Stomach smooth muscle (tissue), 2 donors: ENCODE results near the gene NT5DC2.

Experiments used
- H3K27ac ChIP-seq: one replicate; pipeline ENCODE4 v1.7.0; 2013; ENCODE audit warnings: mild to moderate bottlenecking, low read length, inconsistent platforms
- H3K27me3 ChIP-seq, 2 donors: one replicate each; pipeline ENCODE4 v1.7.0; 2013; ENCODE audit warnings: low read length in 2 of 2; ENCODE audit not compliant: insufficient read depth in 2 of 2, control insufficient read depth in 1 of 2
- H3K36me3 ChIP-seq, 2 donors: one replicate each; pipeline ENCODE4 v1.7.0; 2013; ENCODE audit warnings: low read length in 2 of 2; ENCODE audit not compliant: control insufficient read depth in 2 of 2, insufficient read depth in 2 of 2
- H3K4me1 ChIP-seq: one replicate; pipeline ENCODE4 v1.7.0; 2013; ENCODE audit warnings: low read length; ENCODE audit not compliant: control insufficient read depth, insufficient read depth
- H3K4me3 ChIP-seq, 2 donors: one replicate each; pipeline ENCODE4 v1.7.0; 2013; ENCODE audit warnings: low read length in 2 of 2
- H3K9ac ChIP-seq, 2 donors: one replicate each; pipeline ENCODE4 v1.7.0; 2013; ENCODE audit warnings: low read length in 2 of 2, mild to moderate bottlenecking in 1 of 2
- H3K9me3 ChIP-seq, 2 donors: one replicate each; pipeline ENCODE4 v1.7.0; 2013; ENCODE audit warnings: low read length in 2 of 2; ENCODE audit not compliant: control insufficient read depth in 2 of 2
- donor health status: healthy.
- donor health status: Pancreatic carcinoma.

NT5DC2 gene

DNA sequence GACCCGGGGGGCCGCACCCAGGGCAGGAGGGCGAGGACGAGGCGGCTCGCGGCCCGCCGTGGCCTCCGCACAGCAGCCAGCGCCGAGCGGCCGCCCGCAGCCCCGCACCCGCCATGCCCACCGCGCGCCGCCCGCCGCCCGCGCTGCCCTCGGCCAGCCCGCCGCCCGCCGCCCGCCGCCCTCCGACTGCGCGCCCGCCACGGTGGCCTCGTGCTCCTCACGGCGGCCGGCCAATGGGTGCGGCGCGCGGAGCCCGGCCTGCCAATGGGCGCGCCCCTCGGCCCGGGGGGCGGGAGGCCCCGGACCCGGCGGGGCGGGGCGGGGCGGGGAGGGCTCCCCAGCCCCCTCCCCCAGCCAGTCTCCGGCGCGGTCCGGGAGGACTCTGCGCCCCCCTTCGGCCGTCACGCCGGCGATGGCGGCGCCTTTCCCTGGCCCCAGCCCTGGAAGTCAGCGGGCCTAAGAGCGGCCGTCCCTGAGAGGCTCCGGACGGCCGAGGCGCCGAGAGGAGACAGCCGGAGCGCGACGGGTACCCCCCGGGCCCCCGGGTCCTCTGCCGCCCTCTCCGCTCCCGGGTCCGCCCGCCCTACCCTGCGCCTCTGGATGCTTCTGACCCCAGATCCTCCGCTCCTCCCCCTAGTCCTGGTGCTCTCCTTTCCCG, at the start of gene NT5DC2:
Gene NT5DC2 (minus strand): TSS at position 235 of the 658 bp plus-strand sequence. CDS start 120 bp downstream, at position 115.
- Histone ChIP-seq H3K4me1 (peaks cover 43% of the 10 kb centered on the region), H3K9me3 (no peaks in the 10 kb centered on the region), H3K36me3 (peaks cover 0 to 2% of the 10 kb centered on the region in 2 donors), H3K9ac (peak within 1 kb of the TSS; percentile 30 to 55), H3K4me3 (peak within 1 kb of the TSS; percentile 44 to 74), H3K27ac (peak within 1 kb of the TSS; percentile 41), H3K27me3 (no peaks in the 10 kb centered on the region)

DNA sequence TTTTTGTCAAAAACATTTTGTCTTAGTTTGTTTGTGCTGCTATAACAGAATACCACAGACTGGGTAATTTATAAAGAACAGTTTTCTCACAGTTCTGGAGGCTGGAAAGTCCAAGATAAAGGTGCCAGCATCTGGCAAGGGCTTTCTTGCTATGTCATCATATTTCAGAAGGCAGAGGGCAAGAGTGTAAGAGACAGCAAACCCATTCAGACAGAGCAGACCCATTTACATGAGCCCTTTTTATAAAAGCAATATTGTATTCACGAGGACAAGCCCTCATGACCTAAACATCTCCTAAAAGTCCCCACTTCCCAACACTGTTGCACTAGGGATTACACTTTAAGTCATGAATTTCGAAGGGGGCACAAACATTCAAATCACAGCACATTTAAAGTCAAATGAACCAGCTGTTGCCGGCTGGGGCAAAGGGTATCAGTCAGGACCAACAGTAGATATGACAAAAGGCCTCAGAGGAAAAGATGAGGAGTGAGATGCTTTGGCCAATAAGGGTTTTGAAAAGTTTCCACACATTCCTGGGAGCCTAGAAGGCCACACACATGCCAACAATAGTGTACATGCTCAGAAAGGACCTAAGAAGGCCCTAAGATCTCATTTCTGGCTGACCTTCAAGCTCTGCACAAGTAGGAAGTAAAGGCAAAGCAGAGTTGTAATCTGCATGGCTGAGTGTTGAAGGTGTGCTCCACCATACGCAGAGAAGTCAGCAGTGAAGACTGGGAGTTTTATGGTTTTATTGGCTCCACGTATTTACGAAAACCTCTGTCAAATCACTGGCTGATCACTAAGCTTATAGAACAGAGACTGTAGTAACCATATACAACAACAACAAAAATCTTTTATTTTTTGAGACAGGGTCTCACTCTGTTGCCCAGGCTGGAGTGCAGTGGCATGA, 40.7 kb upstream of the NT5DC2 start:
- Histone ChIP-seq H3K36me3 (peaks cover 18 to 24% of the 10 kb centered on the region in 2 donors), H3K27me3 (no peaks in the 10 kb centered on the region), H3K27ac (no peak overlapping the region), H3K9ac (no peak overlapping the region), H3K4me3 (no peak overlapping the region), H3K9me3 (no peaks in the 10 kb centered on the region), H3K4me1 (peaks cover 5% of the 10 kb centered on the region)

- no peak overlapping the region for H3K27ac ChIP-seq
- H3K27me3 ChIP-seq = no peaks in the 10 kb centered on the region
- peaks cover 8 to 12% of the 10 kb centered on the region in 2 donors for H3K36me3 ChIP-seq
- no peaks in the 10 kb centered on the region for H3K9me3 ChIP-seq
- no peak overlapping the region for H3K4me3 ChIP-seq
- no peak overlapping the region for H3K9ac ChIP-seq
- peaks cover 5% of the 10 kb centered on the region for H3K4me1 ChIP-seq
Observed at GRCh38 chr3:52572221-52572620, 38.6 kb upstream of the NT5DC2 start.

GRCh38 chr3:52570076-52570475, 36.4 kb upstream of the NT5DC2 start:
- Histone ChIP-seq H3K9ac (no peak overlapping the region), H3K36me3 (peaks cover 6 to 8% of the 10 kb centered on the region in 2 donors), H3K4me3 (no peak overlapping the region), H3K4me1 (peaks cover 5% of the 10 kb centered on the region), H3K27ac (no peak overlapping the region), H3K27me3 (no peaks in the 10 kb centered on the region), H3K9me3 (no peaks in the 10 kb centered on the region)

DNA sequence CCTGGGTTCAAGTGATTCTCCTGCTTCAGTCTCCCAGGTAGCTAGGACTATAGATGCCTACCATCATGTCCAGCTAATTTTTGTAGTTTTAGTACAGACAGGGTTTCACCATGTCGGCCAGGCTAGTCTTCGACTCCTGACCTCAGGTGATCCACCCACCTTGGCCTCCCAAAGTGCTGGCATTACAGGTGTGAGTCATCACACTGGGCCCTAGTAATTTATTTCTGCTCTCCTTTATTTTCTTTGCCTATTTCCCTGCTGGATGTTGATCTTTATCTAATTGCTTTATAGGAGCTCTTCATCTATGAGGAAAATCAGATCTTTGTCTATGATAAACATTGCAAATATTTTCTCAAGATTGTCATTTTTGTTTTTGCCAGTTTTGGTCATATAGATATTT, 34.4 kb upstream of the NT5DC2 start:
- Histone ChIP-seq H3K27me3 (no peaks in the 10 kb centered on the region), H3K9me3 (no peaks in the 10 kb centered on the region), H3K4me1 (peaks cover 5% of the 10 kb centered on the region), H3K27ac (no peak overlapping the region), H3K4me3 (no peak overlapping the region), H3K9ac (no peak overlapping the region), H3K36me3 (peaks cover 8 to 11% of the 10 kb centered on the region in 2 donors)

GRCh38 chr3:52563984-52564383, 30.3 kb upstream of the NT5DC2 start:
- Histone ChIP-seq H3K9ac (no peak overlapping the region), H3K4me3 (no peak overlapping the region), H3K27ac (no peak overlapping the region), H3K36me3 (peaks cover 25 to 27% of the 10 kb centered on the region in 2 donors), H3K4me1 (no peaks in the 10 kb centered on the region), H3K27me3 (no peaks in the 10 kb centered on the region), H3K9me3 (no peaks in the 10 kb centered on the region)

DNA sequence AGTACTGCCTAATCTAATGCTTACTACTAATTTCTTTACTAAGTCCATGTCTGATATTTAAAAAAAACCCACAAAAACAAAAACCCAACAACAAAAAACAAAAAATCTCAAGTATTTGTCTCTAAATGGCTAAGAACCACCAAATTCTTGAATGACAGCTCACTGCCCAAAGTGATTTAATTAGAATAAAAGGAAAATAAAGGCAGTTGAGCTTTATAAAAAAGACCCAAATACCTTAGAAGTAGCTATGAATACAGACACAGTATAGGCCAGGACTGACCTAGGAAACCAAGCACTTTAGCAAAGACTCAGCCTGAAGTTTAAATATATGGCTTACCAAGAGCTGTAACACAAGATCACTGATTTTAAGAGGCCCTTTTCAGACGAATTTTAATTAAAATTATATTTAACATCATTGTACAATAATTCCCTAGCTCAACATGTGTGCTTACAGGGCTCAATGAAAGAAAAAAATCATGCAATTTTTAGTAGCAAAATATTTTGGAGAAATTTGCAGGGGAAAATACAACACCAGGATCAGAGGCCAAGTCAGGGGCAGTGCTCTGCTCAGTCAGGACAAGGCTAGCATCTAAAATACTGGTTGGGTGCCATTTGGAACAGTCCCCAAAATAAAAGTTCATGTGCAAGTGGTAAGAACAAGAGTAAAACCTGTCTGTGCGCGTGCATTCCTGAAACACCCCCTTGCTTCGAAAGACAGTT, 27.5 kb upstream of the NT5DC2 start:
- Histone ChIP-seq H3K27me3 (no peaks in the 10 kb centered on the region), H3K27ac (no peak overlapping the region), H3K9me3 (no peaks in the 10 kb centered on the region), H3K4me1 (peaks cover 8% of the 10 kb centered on the region), H3K9ac (no peak overlapping the region), H3K36me3 (peaks cover 28 to 36% of the 10 kb centered on the region in 2 donors), H3K4me3 (no peak overlapping the region)

GRCh38 chr3:52558436-52558835, 24.8 kb upstream of the NT5DC2 start:
- Histone ChIP-seq H3K36me3 (peaks cover 36 to 40% of the 10 kb centered on the region in 2 donors), H3K4me3 (no peak overlapping the region), H3K9me3 (no peaks in the 10 kb centered on the region), H3K27ac (no peak overlapping the region), H3K27me3 (no peaks in the 10 kb centered on the region), H3K9ac (no peak overlapping the region), H3K4me1 (peaks cover 8% of the 10 kb centered on the region)

- Histone ChIP-seq H3K4me3 (no peak overlapping the region), H3K4me1 (peaks cover 8% of the 10 kb centered on the region), H3K9me3 (no peaks in the 10 kb centered on the region), H3K27ac (no peak overlapping the region), H3K27me3 (no peaks in the 10 kb centered on the region), H3K36me3 (peaks cover 36 to 39% of the 10 kb centered on the region in 2 donors), H3K9ac (no peak overlapping the region)
Observed at GRCh38 chr3:52557011-52557960, 23.6 kb upstream of the NT5DC2 start.

DNA sequence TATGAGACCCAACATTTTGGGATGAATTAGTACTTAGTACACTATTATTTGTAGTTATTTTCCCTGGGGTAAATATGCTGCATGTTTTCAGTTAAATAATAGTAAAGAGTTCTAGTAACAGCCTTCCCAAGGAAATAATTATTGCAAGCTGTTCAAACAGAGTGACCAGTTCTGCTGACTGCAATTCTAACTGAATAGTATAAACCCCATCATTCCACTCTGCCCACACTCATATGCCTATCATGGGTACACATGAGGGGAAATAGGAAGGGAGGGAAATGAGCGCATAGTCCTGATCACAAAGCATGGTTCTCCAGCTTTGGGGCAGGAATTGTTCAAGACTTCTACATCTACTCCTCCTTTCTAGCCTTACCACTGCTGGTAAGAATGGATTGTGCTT, 21.4 kb upstream of the NT5DC2 start:
- Histone ChIP-seq H3K4me3 (no peak overlapping the region), H3K27me3 (no peaks in the 10 kb centered on the region), H3K27ac (no peak overlapping the region), H3K9ac (no peak overlapping the region), H3K4me1 (peaks cover 8% of the 10 kb centered on the region), H3K36me3 (peaks cover 29 to 50% of the 10 kb centered on the region in 2 donors), H3K9me3 (no peaks in the 10 kb centered on the region)
